GM19397 (cell line): Measurements from ENCODE around the gene HOXB3.

Source experiments
- ATAC-seq: cut with Tn5 transposase; IDR thresholded peaks from one replicate; pipeline ENCODE4 v1.9.1; 2021; ENCODE audit warnings: mild to moderate bottlenecking, moderate library complexity; ENCODE audit not compliant: unreplicated experiment

HOXB3 gene

DNA sequence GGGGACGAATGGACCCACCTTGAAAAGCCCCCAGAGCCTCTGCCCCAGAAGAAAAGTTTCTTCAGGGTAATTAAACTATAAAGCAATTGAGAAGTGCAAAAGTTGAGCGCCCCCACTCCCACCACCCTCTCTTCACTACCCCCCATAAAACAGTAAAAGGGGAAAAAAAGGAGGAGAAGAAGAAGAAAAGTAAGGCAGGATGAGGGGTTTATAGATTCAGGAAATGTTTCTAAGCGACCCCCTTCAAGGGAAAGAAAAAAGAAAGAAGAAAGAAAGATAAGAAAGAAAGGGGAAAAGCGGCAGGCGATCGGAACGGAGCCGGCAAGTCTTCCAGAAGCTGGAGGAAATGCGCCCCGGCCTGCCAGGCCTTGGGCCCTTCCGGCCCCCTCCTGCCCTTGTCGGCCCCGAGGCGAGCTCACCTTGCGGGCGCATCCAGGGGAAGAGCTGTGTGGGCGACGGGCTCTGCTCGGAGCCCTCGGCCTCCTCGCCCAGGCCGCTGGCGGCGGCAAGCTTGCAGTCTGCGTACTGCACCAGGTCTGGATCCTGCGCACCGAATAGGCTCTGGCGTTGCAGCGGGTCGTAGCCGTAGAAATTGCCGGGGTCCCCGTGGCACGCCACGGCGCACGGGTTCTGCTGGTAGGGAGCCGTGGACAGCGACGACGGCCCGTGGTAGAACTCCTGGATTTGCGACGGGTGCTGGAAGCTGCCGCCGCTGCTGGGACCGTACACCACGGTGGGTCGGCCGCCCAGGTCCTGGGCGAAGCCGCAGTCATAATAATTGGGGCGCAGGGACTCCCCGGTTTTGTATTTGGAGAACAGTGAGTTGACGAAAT is 24.0 kb upstream of the HOXB3 start:
- ATAC-seq: no peak

DNA sequence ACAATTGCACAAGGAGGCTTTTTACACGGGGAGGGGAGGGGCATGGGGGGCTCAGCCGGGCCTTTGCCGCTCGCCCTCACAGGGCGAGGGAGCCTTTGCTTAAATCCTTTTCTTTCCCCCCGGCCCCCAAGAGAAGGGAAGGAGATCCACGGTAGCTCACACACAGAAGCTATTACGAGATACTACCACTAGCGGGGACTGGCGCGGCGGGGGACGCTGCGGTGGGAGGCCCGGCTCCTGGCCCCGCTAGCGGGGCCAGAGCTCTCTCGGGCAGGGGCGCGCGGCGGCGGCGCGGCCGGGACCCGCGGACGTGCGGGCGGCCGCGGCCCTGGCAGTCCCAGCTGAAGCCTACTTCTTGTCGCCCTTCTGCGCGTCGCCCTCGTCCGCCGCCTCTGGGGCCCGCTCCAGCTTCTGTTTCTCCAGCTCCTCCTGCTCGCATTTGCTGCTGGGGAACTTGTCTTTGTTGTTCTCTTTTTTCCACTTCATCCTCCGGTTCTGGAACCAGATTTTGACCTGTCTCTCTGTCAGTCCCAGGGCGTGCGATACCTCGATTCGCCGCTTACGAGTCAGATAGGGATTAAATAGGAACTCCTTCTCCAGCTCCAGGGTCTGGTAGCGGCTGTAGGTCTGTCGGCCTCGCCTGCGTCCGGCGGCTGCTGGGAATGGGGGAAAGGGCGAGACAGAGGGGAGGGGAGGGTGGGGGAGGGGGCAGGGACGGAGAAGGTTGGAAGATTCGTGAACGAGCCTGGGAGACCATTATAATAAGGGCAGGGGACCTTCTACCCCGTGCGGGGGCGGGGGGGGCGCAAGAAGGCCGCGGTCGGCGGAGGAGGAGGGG is 23.0 kb upstream of the HOXB3 start:
- peak; percentile 45 for ATAC-seq

DNA sequence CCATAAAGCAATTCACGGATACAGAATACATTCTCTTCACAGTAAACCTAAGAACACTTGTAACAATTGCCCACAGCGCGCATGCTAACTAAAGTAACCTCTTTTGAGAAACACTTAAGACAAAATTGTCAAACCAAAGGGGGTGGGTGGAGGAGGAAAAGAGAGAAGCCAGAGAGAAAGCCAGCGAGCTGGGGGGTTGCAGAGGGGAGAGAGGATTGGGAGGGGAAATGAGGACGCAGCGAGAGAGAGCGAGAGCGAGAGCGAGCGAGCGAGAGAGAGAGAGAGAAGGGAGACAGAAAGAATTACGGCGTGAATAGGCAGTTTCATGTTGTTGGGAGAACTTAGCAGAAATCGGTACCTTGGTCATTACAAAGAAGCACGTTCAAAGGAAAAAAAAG is 22.4 kb upstream of the HOXB3 start:
- ATAC-seq: no peak

DNA sequence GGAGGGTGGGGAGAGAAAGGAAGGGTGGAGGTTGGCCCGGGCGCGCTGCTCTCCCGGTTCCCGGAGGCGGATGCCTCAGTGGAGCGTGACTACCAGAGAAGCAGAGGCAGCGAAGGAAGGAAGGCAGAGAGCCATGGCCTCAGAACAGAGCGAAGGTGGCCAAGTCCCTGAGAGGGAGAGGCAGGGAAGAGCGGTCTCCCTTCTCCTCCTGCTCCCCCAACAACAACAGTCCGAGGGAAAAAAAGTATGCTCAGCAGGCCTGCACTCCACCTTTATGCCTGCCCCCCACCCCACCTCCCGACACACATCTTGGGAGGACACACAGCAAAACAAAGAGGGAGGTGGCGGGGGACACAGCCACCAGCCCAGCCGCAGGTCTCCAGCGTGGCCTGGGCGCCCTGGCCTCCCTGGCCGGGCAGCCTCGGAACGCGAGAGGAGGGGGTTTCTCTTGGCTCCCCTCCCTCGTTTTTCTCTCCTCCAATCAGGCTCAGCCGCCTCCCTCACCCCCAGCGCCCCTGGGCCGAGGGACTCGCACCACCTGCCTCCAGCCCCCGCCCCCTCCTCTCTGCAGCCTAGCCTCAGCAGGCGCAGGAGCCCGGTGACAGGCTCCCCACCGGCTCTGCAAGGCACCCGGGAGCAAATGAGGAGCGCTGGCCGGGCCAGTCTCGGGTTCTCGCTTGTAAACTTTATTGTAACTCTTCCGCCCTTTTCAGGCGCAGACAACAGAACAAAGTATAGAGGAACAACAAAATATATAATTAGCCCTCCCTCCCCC is 21.8 kb upstream of the HOXB3 start:
- no peak for ATAC-seq

DNA sequence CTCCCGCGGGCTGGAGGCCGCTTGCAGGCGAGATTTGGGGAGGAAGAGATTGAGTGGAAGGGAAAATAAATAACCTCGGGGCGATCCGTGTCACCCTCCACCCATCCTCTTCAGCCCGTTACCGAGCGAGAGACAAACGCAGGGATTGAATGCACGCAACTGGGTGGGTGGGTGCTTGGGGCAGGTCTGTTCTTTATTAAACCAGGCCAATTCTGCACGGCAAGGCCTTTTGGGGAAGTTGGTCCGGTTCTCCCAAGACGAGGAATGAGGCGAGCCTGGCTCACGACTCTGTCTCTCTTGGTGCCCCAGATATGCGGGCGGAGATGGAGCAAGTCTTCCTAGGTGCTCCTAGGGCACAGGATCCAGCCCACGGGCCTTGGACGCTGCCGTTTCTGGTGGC is 21.2 kb upstream of the HOXB3 start:
- ATAC-seq: no peak

DNA sequence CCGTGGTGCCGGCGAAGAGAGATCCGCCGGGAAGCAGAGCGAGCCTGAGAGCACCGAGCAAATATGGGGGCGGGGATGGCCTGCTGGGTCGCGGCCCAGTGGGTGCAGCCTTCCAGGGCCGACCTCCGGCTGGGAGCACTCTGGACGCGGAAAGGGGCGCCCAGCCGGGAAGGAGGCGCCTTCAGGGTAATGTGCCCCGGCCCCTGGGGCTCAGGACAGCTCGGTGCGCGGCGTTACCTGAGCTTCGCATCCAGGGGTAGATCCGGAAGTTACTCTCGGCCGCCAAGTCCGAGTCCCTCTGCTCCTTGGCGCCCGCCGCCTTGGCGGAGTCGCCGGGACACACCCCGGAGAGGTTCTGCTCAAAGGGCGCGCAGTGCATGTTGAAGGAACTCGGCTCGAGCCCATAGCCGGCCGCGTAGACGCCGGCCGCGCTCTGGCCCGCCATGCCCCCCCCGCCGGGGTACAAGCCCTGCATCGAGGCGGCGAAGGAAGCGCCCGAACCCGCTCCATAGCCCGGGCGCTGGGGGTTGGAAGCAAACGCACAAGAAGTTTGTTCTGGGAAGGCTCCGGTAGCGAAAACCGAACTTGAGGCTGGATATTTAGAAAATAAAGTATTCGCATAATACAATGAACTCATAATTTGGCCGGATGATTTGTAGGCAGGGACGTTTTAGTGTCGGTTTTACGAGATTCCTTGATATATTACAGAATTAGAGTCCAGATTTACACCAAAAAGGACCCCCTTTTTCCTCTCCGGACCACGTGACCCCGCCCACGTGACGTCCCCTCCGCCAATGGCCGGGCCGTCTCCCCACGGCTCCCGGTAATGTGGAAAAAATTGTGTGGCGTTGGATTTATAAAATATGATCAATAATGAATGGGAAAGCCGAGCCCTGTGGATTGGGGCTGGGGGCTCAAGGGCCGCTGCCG is 20.5 kb upstream of the HOXB3 start, which contains the start of gene HOXB7:
TSS of gene HOXB7 (minus strand) at position 736 of the 930 bp plus-strand sequence. CDS start at position 637, 99 bp downstream.
- ATAC-seq: no peak

DNA sequence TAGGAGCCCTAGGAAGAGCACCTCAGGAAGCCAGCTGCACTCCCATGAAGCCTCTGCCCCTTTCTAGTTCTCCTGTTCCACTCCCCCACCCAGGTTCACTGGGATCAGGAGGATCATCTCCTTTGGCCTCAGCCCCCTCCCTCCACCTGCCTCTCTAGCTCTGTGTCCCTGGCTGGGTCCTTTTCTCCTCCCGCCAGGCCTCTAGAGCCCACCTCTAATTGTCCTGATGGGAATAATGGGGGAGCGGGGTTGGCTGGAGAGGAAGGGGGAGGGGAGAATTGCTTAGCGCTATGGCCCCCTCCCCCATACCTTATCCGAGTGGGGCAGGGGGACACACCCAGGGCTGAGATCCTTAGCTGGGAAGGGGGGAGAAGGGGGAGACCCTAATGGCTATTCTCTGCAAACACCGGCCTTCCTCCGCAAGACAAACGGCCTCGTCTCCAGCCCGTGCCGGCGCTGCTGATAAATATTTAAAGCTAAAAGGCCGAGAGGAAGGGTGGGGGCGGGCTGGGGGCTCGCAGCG is 19.8 kb upstream of the HOXB3 start:
- no peak for ATAC-seq

DNA sequence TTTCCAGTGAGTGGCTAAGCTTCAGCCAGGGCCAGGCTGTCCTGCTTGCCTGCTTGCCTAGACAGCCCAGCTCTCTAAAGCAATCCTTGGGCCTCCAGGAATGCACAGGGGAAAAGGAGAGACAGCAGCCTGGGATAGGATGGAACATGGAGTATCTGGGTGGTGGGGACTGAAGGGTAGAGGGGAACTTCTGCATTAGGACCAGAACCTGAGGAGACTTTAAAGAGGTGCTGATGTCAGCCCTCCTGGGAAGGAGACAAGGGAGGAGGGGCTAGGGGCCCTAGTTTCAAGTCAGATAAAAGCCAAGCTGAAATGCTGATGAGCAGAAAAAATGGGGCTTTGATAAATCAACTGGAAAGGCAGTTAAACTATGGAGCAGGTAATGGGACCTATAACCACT is 19.0 kb upstream of the HOXB3 start:
- no peak for ATAC-seq

DNA sequence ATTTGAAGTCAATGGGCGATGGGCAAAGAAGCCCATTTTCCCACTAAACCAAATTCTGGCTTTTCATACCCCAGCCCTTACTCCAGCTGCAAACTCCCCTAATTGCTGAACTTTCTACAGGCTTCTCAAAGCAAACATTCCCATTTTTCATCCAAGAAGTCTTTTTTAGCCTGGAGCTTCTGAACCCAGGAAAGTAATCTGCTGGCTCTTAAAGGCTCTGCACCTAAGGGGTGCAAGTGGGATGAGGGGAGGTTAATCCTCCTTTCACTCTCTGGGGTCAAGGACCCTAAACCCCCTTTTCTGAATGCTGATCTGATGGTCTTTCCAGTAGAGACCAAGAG is 18.4 kb upstream of the HOXB3 start:
- ATAC-seq: no peak

DNA sequence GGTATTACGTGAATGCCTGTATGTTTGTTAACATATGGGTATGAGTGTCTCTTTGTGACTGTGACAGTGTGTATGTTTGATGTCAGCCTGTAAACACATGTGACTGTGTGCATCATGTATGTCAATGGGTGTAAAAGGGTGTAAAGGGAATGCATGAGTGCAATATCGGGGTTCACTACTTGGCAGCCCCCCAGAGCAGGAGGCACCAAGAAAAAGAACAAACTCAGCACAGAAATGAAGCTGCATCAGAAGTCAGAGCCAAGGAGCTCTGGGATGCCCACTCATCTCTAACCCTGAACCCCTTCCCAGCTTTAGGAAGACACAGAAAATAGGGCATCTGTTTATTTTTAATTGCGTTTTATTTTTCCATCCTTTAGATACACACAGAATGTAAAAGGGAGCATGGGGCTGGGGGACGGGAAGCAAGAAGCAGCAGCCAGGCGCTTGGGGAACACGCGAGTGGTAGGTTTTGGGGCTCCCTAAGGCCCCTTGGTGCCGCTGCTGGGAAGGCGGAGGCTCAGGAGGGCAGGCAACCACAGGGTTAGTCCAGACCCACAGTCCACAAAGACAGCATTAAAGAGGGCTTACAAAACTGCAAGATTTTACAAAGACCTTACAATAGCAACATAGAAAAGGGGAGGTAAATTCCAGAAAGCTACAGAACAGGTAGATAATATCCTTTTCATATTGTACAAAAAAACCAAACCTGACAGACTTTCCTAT is 17.0 kb upstream of the HOXB3 start:
- ATAC-seq: no peak

DNA sequence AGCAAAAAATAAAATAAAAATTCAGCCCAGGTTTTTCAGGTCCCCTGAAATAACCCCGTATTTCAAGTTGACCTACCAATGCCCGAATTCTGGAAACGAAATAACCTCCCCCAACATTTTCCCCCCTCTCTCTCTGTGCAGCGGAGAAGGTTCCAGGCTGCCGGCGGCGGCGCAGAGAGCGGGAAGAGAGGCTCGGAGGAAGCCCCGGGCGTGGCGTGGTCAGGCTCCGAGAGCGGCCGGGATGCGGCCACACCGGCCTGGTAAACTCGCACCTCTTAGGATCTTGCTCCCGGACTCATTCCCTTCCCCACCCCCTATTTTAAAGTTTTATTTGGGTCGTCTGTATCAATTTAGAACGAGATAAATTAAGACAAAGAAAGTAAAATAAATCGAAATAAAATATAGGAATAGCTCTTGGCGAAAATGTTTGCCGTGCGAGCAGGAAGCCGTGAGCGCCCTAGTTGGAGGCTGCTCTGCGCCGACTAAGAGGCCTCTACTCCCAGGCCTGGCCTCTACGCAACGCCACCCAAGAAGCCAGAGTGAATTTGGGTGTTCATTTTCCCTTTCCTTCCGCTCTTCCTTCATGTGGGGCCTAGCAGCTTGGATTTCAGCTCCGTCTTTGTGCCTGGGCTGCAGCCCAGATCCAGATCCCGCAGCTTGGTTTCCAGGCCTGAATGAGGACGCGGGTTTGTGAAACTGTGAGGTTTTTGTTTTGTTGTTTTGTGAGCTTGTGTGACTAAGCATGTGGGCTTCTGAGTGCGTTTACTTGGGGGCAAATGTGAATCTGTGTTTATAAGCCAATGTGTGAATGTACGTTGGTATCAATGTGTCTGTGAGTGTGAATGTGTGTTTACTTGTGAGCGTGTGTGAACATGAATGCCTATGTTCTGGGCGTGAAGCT is 16.2 kb upstream of the HOXB3 start:
- no peak for ATAC-seq

DNA sequence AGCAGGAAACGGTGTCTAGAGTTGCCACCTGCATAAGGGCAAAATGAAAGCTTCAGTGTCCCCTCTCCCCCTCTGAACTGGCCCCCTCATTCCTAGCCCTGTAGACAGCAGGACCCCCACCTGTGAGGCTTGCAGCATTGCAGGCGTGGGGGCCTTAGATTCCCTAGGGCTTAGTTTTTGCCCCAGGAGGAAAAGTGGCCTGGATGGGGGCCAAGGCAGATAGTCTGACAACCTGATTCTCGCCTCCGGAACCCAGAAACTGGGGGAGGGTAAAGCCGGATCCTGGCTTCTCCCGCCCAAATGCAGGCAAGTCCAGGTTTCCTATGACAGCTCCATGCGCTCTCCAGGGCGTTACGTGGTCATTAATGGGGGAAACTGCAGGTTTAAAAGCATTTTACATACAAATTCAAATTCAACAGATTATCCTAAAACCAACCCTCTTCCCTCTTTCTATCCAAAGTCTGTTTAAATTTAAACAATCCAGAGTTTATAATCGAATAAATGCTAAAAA is 15.4 kb upstream of the HOXB3 start:
- ATAC-seq: no peak

DNA sequence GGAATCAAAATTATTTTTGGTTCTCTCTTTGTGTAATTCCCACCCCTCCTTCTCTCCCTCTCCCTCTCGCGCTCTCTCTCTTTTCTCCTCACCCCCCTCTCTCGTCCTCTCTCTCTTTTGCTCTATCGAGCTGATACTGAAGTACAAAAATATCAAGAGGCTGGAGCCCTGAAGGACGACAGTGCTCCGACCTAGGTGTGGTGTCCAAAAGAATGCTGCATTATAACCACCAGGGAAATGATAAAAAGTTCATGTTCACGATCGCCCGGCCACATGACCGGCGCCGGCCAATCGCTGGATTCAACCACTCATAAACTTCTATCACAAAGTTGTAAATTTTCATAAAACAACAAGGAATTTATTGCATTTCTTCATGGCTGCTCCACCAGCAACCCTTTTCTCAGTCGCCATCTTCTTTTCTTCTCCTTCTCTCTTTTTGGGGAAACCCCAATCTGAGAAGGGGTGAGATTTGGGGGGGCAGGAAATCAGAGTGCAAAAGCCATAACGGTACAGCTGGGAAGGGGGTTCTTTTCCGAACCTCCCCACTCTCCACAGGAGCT is 14.8 kb upstream of the HOXB3 start, which contains the start of gene HOXB6:
TSS of gene HOXB6 (minus strand) at position 217 of the 560 bp plus-strand sequence. CDS start 6,836 bp downstream, outside the sequence.
- no peak for ATAC-seq

DNA sequence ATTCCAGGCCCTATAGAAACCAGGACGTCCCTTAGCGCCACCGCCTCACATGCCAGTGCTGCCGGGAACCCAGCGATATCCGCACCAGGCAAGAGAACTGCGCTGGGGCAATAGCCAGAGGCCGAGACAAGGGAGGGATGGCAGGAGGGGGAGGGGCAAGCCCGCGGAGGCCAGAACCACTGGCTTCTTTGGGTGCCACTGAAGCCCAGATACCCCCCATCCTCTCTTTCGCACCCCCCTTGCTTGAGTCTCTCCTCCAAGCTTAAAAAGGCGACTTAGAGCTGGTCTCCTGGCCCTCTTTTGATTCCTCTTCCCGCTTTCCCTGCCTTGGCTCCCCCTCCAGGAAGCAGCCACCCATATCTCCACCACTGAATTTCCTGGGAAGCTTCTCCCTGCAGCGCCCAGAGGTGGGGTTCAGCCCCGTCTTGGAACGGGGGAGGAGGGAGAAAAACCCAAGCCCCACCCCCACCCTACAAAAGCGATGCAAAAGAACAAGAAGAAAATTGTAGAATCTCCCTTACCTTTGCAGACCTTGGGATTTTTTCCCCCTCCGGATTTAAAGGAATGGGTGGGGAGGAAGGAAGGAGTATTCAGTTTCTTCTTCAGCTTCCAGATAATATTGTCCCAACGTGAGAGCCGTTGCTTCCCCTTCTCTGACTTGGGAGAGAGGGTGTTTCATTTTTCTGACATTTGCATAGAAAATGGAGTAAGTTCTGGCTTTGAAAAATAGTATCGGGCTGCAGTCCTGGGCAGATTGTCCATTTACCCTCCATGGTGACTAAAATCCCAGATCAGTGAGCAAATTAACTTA is 14.1 kb upstream of the HOXB3 start:
- ATAC-seq: no peak

DNA sequence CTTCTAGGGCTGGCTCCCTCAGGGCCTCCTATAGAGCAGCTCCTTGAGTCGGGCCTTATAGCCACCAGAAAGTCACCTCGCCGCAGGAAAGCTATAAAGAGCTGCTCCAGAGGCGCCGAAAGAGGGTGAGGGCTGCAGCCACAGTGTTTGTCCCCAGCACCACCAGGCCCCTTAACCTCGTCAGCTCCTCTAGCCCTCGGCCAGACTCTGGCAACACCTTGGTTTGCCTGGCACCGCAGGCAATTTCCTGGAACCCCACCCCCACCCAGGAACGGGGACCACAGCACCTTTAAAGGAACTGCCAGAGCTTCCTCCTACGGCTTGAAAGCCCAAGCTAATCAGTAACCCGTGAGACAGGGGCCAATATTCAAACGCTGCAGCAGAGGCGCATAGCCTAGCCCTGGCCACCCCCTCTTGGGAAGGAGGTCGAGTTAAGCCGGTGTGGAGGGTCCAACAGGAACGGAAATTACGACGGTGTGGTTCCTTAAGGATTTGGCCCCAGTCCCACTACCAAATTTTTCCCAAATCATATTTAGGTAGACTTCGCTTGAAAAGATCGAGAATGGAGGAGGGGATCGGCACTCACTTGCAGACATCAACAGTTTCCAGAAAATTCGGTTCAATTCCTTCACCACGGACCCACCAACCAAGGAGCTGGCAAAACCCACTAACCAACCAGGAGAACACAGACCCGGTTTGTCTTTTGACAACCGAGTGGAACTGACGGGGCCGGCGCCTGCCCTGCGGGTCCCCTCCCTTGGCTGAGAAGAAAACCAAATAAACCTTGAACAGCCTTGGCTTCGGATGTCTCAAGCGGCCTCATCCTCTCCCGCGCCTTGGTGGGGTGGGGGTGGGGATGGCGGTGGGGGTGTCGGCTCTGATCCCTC is 11.7 kb upstream of the HOXB3 start:
- ATAC-seq: no peak

DNA sequence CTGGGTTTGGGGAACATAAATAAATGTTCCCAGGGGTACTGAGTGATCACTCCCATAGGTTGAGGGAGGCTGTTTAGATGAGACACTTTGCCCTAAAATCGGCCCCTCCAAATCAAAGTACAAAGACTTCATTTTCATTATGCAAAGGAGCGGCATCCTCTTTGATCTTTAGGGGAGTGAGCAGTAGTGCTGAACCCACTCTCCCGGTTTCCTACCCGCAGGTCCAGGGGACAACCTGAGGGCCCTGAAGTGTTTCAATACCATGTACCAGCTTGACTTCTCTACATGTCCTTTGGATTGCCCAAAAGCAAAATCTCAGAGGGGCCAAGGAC is 11.1 kb upstream of the HOXB3 start:
- ATAC-seq: no peak
